ENCODE data around the gene PPP2R5E.

- no peak for TF ChIP-seq CTCF (IDR thresholded peaks at IDR 0.05; ENCODE audit: low read length)
- no peak for TF ChIP-seq EZH2 (IDR thresholded peaks at IDR 0.05; ENCODE audit: borderline replicate concordance, low read length)
These were observed 35.1 kb downstream of the PPP2R5E start for GRCh38 chr14:63508033-63508432.

Data from OCI-LY1 (cell line).